Ovary (tissue), 3 donors: ENCODE results near the gene KRTAP22-2.

Experiments used
- EP300 ChIP-seq: sonication (generic); formaldehyde crosslinking; IDR thresholded peaks from one replicate; pipeline ENCODE4 v1.6.1; 2017; ENCODE audit warnings: antibody characterized with exemption
- POLR2A ChIP-seq: fragments of 450-650 bp; IDR thresholded peaks from one replicate; pipeline ENCODE4 v1.6.1; 2017; ENCODE audit warnings: antibody characterized with exemption, mild to moderate bottlenecking, moderate library complexity
- TF ChIP-seq, protein P1 (sequence below), 3 donors: fragments of 450-650 bp in 2 of 3; fragments of 200-600 bp in 1 of 3; IDR thresholded peaks; one replicate each; pipeline versions ENCODE4 v1.5.1 to v1.8.0; 2016 to 2022; ENCODE audit warnings: antibody characterized with exemption in 3 of 3, mild to moderate bottlenecking in 1 of 3
- donor health status: DM: no; HTN: no; CAD: no.

DNA sequence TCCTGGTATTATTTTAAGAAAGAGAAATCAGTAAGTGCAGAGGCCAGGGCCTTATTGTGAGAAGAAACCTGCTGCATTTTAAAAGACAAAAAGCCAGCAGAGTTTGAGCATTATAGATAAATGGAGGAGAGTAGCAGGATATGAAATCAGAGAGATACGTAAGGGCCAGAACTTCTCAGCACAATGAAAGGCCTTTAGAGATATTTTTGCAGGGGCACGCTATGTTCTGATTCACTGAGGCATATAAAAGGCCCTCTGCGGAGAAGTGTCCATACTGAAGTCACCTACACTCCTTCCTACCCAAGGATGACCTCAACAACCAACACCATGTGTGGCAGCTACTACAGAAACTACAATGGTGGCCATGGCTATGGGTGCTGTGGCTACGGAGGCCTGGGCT is 1.9 kb upstream of the KRTAP22-2 start, which contains the start of gene KRTAP6-3:
- TF ChIP-seq, protein P1, sequence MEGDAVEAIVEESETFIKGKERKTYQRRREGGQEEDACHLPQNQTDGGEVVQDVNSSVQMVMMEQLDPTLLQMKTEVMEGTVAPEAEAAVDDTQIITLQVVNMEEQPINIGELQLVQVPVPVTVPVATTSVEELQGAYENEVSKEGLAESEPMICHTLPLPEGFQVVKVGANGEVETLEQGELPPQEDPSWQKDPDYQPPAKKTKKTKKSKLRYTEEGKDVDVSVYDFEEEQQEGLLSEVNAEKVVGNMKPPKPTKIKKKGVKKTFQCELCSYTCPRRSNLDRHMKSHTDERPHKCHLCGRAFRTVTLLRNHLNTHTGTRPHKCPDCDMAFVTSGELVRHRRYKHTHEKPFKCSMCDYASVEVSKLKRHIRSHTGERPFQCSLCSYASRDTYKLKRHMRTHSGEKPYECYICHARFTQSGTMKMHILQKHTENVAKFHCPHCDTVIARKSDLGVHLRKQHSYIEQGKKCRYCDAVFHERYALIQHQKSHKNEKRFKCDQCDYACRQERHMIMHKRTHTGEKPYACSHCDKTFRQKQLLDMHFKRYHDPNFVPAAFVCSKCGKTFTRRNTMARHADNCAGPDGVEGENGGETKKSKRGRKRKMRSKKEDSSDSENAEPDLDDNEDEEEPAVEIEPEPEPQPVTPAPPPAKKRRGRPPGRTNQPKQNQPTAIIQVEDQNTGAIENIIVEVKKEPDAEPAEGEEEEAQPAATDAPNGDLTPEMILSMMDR (IDR thresholded peaks at IDR 0.05) = no peak
- no peak for TF ChIP-seq POLR2A
- TF ChIP-seq EP300 = no peak
